Measurements from ENCODE around the gene SSBP3.
"Not testable (repeated sequence)": the region's sequence is repeated elsewhere in the genome, so short reads cannot be mapped to it uniquely, and the experiment has no call there.

SSBP3 gene

DNA sequence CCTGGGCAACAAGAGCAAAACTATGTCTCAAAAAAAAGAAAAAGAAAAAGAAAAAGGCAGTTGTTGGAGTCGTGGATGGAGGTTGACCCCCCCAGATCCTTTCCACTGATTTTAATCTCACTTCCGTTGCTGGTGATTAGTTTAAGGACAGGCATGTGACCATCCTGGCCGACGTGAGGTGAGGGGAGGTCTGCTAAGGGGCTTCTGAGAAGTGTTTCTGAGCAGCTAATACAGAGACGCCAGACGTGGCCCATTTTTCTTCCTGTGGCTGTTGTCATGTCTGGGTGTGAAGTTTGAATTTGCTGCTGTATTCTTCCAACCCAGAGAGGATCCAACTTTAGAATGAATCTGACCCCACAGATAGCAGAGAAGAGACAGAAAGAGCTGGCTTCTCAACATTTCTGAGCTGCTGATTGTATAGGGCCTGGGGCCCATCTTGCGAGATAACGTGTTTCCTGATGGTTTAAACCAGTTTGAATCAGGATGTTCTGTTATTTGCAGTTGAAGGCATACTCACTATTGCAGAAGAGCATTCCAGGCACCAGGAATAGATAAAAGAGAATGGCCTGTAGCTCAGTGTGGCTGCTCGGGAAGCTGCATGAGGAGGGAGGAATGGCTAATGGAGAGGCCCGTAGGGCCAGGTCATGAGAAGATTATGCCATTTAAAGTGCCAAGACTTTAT is 22.8 kb upstream of the SSBP3 start:
- no peaks in the 10 kb centered on the region for H3K4me1 ChIP-seq (ENCODE audit: control insufficient read depth, insufficient read depth, low read length)
- no peak overlapping the region for H3K27ac ChIP-seq (ENCODE audit: low read length)
- H3K27me3 ChIP-seq (ENCODE audit: control insufficient read depth in 1 of 2, insufficient read depth in 2 of 2, low read length in 2 of 2) = no peaks in the 10 kb centered on the region
- H3K4me3 ChIP-seq (ENCODE audit: low read length in 2 of 2) = no peak overlapping the region
- H3K9me3 ChIP-seq (ENCODE audit: control insufficient read depth in 2 of 2, low read length in 2 of 2) = no peaks in the 10 kb centered on the region
- no peaks in the 10 kb centered on the region for H3K36me3 ChIP-seq (ENCODE audit: control insufficient read depth in 2 of 2, insufficient read depth in 2 of 2, low read length in 2 of 2)
- no peak overlapping the region for H3K9ac ChIP-seq (ENCODE audit: low read length in 2 of 2)

DNA sequence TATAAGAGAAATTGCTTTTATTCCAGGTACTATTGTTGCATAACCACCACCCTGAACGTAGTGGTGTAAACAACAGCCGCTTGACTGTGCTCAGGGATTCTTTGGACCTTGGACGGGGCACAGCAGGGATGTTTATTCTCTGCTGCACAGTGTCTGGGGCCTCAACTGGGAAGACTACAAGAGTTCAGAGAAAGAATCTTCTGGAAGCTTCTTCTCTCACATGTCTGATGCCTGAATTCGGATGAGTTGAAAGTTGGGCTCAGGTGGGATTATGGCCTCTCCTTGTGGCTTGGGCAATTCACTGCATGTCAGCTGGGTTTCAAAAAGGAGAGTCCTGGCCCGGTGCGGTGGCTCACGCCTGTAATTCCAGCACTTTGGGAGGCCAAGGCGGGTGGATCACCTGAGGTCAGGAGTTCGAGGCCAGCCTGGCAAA is 19.0 kb upstream of the SSBP3 start:
- Histone ChIP-seq H3K36me3 (ENCODE audit: control insufficient read depth in 2 of 2, insufficient read depth in 2 of 2, low read length in 2 of 2) (no peaks in the 10 kb centered on the region), H3K4me1 (ENCODE audit: control insufficient read depth, insufficient read depth, low read length) (no peaks in the 10 kb centered on the region), H3K27ac (ENCODE audit: low read length) (no peak overlapping the region), H3K9ac (ENCODE audit: low read length in 2 of 2) (no peak overlapping the region), H3K9me3 (ENCODE audit: control insufficient read depth in 2 of 2, low read length in 2 of 2) (no peaks in the 10 kb centered on the region), H3K4me3 (ENCODE audit: low read length in 2 of 2) (no peak overlapping the region), H3K27me3 (ENCODE audit: control insufficient read depth in 1 of 2, insufficient read depth in 2 of 2, low read length in 2 of 2) (no peaks in the 10 kb centered on the region)

DNA sequence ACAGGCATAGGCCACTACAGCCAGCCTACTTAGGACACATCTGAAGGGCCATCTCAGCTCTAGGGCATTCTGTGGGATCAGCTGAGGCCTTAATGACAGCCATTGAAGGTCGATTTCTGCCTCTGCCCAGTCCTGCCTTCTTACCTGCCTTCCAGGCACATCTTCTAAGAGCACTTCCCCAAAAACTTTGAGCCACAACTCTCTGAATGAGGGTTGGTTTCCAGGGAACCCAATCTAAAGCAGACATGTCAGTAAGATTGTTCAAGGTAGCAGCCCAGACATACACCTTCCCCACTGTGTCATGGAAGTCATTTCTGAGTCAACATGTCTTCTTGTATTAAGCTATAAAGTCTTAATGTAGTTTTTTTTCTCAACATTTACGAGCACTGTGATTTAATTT is 18.2 kb upstream of the SSBP3 start:
- no peak overlapping the region for H3K9ac ChIP-seq (ENCODE audit: low read length in 2 of 2)
- no peaks in the 10 kb centered on the region for H3K27me3 ChIP-seq (ENCODE audit: control insufficient read depth in 1 of 2, insufficient read depth in 2 of 2, low read length in 2 of 2)
- no peaks in the 10 kb centered on the region for H3K4me1 ChIP-seq (ENCODE audit: control insufficient read depth, insufficient read depth, low read length)
- no peaks in the 10 kb centered on the region for H3K9me3 ChIP-seq (ENCODE audit: control insufficient read depth in 2 of 2, low read length in 2 of 2)
- no peak overlapping the region for H3K27ac ChIP-seq (ENCODE audit: low read length)
- no peak overlapping the region for H3K4me3 ChIP-seq (ENCODE audit: low read length in 2 of 2)
- no peaks in the 10 kb centered on the region for H3K36me3 ChIP-seq (ENCODE audit: control insufficient read depth in 2 of 2, insufficient read depth in 2 of 2, low read length in 2 of 2)

DNA sequence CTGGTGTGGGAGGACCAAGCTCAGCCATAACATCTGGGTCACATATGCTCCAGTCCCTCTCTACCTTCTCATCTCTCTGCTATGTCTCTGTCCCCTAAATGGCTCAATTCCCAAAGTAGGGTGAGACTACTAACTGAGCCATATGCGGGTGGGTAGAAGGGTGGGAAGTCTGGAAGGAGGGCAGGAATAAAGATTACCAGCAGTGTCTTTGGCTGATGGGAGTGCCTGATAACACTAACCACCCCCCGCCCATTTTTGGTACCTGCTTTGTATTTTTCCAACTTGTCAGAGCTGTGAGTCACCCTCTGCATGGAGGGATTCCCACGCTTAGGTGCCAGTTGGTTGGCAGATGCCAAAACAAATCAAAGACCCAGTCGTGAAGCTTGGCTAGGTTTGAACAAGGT is 14.9 kb upstream of the SSBP3 start:
- Histone ChIP-seq H3K36me3 (ENCODE audit: control insufficient read depth in 2 of 2, insufficient read depth in 2 of 2, low read length in 2 of 2) (no peaks in the 10 kb centered on the region), H3K9ac (ENCODE audit: low read length in 2 of 2) (no peak overlapping the region), H3K27me3 (ENCODE audit: control insufficient read depth in 1 of 2, insufficient read depth in 2 of 2, low read length in 2 of 2) (no peaks in the 10 kb centered on the region), H3K4me3 (ENCODE audit: low read length in 2 of 2) (no peak overlapping the region), H3K27ac (ENCODE audit: low read length) (no peak overlapping the region), H3K9me3 (ENCODE audit: control insufficient read depth in 2 of 2, low read length in 2 of 2) (no peaks in the 10 kb centered on the region), H3K4me1 (ENCODE audit: control insufficient read depth, insufficient read depth, low read length) (no peaks in the 10 kb centered on the region)

DNA sequence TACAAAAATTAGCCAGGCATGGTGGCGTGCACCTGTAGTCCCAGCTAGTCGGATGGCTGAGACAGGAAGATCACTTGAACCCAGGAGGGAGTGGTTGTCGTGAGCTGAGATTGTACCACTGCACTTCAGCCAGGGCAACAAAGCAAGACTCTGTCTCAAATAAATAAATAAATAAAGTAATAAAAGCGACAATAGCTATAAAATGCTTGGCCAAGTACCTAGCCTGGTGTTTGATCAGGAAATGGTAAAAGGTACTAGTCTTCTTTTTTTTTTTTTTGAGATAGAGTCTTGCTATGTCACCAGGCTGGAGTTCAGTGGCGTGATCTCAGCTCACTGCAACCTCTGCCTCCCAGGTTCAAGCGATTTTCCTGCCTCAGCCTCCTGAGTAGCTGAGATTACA is 12.4 kb upstream of the SSBP3 start:
- not testable (repeated sequence) for H3K9ac ChIP-seq (ENCODE audit: low read length in 2 of 2); H3K36me3 ChIP-seq (ENCODE audit: control insufficient read depth in 2 of 2, insufficient read depth in 2 of 2, low read length in 2 of 2); H3K4me1 ChIP-seq (ENCODE audit: control insufficient read depth, insufficient read depth, low read length); H3K27ac ChIP-seq (ENCODE audit: low read length); H3K4me3 ChIP-seq (ENCODE audit: low read length in 2 of 2); H3K9me3 ChIP-seq (ENCODE audit: control insufficient read depth in 2 of 2, low read length in 2 of 2); H3K27me3 ChIP-seq (ENCODE audit: control insufficient read depth in 1 of 2, insufficient read depth in 2 of 2, low read length in 2 of 2)

DNA sequence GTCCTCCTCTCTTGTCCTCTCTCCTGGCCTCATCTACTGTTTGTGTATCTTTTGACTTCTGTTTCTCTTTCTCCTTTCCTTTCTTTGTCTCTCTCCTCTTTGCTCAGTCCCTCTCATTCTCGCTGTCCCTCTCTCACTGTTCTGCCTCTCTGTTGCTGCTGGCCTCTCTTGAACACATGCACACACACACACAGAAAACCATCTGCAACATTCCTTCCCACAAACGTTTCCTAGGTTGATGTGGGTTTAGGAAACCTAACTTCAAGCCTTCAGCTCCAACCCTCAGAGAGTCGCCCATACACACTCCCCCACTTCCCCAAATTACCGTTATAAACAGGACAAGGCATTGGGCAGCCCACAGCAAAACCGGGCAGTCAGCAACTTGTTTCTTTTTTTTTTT is 10.9 kb upstream of the SSBP3 start:
- Histone ChIP-seq H3K9me3 (ENCODE audit: control insufficient read depth in 2 of 2, low read length in 2 of 2) (no peaks in the 10 kb centered on the region), H3K36me3 (ENCODE audit: control insufficient read depth in 2 of 2, insufficient read depth in 2 of 2, low read length in 2 of 2) (no peaks in the 10 kb centered on the region), H3K27ac (ENCODE audit: low read length) (no peak overlapping the region), H3K27me3 (ENCODE audit: control insufficient read depth in 1 of 2, insufficient read depth in 2 of 2, low read length in 2 of 2) (no peaks in the 10 kb centered on the region), H3K9ac (ENCODE audit: low read length in 2 of 2) (no peak overlapping the region), H3K4me3 (ENCODE audit: low read length in 2 of 2) (no peak overlapping the region), H3K4me1 (ENCODE audit: control insufficient read depth, insufficient read depth, low read length) (no peaks in the 10 kb centered on the region)

DNA sequence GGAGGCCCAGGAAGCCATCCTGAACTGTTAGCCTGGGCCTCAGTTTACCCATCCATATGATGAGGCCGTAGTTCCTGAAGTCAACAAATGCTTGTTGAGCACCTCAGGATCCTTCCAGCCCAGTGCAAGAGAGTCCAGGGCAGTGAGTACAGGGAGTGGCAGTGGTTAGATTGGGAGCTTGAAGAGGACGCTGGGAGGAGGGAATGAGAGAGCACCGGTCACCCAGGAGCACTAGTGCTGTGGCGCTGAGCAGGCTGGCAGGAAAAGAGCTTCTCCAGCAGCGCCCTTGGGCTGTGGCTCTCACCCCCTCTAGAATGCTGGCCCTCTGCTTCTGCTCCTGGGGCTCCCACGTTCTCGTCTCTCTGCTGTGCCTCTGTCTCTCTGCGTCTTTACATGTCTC is 10.2 kb upstream of the SSBP3 start:
- no peak overlapping the region for H3K4me3 ChIP-seq (ENCODE audit: low read length in 2 of 2)
- H3K27ac ChIP-seq (ENCODE audit: low read length) = no peak overlapping the region
- H3K9ac ChIP-seq (ENCODE audit: low read length in 2 of 2) = no peak overlapping the region
- no peaks in the 10 kb centered on the region for H3K4me1 ChIP-seq (ENCODE audit: control insufficient read depth, insufficient read depth, low read length)
- no peaks in the 10 kb centered on the region for H3K9me3 ChIP-seq (ENCODE audit: control insufficient read depth in 2 of 2, low read length in 2 of 2)
- H3K27me3 ChIP-seq (ENCODE audit: control insufficient read depth in 1 of 2, insufficient read depth in 2 of 2, low read length in 2 of 2) = no peaks in the 10 kb centered on the region
- no peaks in the 10 kb centered on the region for H3K36me3 ChIP-seq (ENCODE audit: control insufficient read depth in 2 of 2, insufficient read depth in 2 of 2, low read length in 2 of 2)

DNA sequence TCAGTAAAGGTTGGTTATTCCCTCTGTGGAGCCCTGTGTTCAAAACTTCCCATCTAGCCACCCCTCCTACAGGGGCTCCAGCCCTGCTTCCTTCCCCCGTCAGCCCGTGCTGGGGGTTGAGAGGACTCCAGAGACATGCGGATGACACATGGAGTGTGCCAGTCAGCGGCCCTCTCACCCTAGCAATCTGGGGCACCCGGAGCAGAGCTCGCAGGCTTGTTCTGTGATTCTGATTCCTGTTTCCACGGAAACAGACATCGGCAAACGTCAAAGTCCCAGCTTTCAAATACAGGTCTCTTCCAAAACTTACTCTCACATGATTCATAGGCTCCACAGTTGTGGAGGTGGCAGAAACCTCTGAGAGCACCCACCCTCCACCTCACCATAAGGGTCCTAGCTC is 9.8 kb upstream of the SSBP3 start:
- Histone ChIP-seq H3K9me3 (ENCODE audit: control insufficient read depth in 2 of 2, low read length in 2 of 2) (no peaks in the 10 kb centered on the region), H3K27ac (ENCODE audit: low read length) (no peak overlapping the region), H3K36me3 (ENCODE audit: control insufficient read depth in 2 of 2, insufficient read depth in 2 of 2, low read length in 2 of 2) (no peaks in the 10 kb centered on the region), H3K4me3 (ENCODE audit: low read length in 2 of 2) (no peak overlapping the region), H3K4me1 (ENCODE audit: control insufficient read depth, insufficient read depth, low read length) (no peaks in the 10 kb centered on the region), H3K9ac (ENCODE audit: low read length in 2 of 2) (no peak overlapping the region), H3K27me3 (ENCODE audit: control insufficient read depth in 1 of 2, insufficient read depth in 2 of 2, low read length in 2 of 2) (no peaks in the 10 kb centered on the region)

DNA sequence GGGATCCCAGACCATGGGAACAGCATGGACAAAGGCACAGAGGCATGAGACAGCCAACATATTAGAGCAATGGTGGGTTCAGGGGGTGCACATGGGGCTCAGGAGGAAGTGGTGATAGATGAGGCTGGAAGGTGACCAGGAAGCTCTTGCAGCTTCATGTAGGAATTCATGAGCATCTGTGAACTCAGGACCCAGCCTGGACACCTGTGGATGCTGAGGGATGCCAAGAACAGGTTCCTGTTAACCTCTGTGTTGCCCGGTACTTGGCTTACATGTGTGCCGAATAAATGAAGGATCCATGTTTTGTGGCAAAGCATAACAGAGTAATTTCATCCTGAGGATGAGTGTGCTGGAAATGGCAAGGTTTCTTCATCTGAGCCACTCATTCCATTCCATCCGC is 9.3 kb upstream of the SSBP3 start:
- Histone ChIP-seq H3K4me1 (ENCODE audit: control insufficient read depth, insufficient read depth, low read length) (no peaks in the 10 kb centered on the region), H3K27me3 (ENCODE audit: control insufficient read depth in 1 of 2, insufficient read depth in 2 of 2, low read length in 2 of 2) (no peaks in the 10 kb centered on the region), H3K27ac (ENCODE audit: low read length) (no peak overlapping the region), H3K4me3 (ENCODE audit: low read length in 2 of 2) (no peak overlapping the region), H3K36me3 (ENCODE audit: control insufficient read depth in 2 of 2, insufficient read depth in 2 of 2, low read length in 2 of 2) (no peaks in the 10 kb centered on the region), H3K9me3 (ENCODE audit: control insufficient read depth in 2 of 2, low read length in 2 of 2) (no peaks in the 10 kb centered on the region), H3K9ac (ENCODE audit: low read length in 2 of 2) (no peak overlapping the region)

DNA sequence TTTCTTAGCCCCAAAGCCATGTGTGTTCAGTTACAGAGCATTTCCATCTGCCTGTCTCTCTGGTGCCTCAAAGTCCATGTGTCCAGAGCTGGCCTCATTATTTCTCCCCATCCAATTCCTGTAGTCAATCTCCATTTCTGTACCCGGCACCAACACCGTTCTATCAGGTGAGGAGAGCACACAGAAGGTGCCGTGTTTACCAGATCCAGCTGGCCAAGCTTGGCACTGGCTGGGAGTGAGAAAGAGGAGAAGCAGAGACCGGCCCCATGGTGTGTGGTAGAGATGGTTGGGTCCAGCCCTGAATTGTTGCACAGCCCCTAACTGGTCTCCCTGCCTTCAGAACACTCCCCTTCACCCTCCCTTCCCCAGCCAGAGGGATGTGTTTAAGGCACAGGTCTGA is 7.5 kb upstream of the SSBP3 start:
- Histone ChIP-seq H3K27me3 (ENCODE audit: control insufficient read depth in 1 of 2, insufficient read depth in 2 of 2, low read length in 2 of 2) (no peaks in the 10 kb centered on the region), H3K4me1 (ENCODE audit: control insufficient read depth, insufficient read depth, low read length) (peaks cover 9% of the 10 kb centered on the region), H3K9me3 (ENCODE audit: control insufficient read depth in 2 of 2, low read length in 2 of 2) (no peaks in the 10 kb centered on the region), H3K27ac (ENCODE audit: low read length) (no peak overlapping the region), H3K4me3 (ENCODE audit: low read length in 2 of 2) (no peak overlapping the region), H3K9ac (ENCODE audit: low read length in 2 of 2) (no peak overlapping the region), H3K36me3 (ENCODE audit: control insufficient read depth in 2 of 2, insufficient read depth in 2 of 2, low read length in 2 of 2) (no peaks in the 10 kb centered on the region)

DNA sequence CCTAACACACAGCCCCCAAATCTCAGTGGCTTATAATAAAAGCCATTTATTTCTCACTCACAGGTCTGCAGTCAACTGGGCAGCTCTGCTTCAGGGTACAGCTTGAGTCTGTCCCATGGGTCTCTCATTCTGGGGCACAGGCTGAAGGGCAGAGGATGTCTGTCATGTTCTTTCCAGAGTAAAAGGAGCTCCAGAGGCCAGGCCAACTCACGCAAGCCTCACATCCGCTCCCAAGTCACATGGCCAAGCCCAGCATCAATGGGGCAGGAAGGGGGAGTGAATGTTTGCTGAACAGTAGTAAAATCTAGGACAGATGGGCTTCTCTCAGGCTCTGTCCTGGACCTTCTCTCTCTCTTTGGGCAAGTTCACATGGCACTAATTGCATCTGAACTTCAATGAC is 7.1 kb upstream of the SSBP3 start:
- Histone ChIP-seq H3K4me1 (ENCODE audit: control insufficient read depth, insufficient read depth, low read length) (peaks cover 14% of the 10 kb centered on the region), H3K9ac (ENCODE audit: low read length in 2 of 2) (no peak overlapping the region), H3K36me3 (ENCODE audit: control insufficient read depth in 2 of 2, insufficient read depth in 2 of 2, low read length in 2 of 2) (no peaks in the 10 kb centered on the region), H3K27ac (ENCODE audit: low read length) (no peak overlapping the region), H3K27me3 (ENCODE audit: control insufficient read depth in 1 of 2, insufficient read depth in 2 of 2, low read length in 2 of 2) (no peaks in the 10 kb centered on the region), H3K9me3 (ENCODE audit: control insufficient read depth in 2 of 2, low read length in 2 of 2) (no peaks in the 10 kb centered on the region), H3K4me3 (ENCODE audit: low read length in 2 of 2) (no peak overlapping the region)

All from stomach smooth muscle (tissue), 2 donors.